Embryonic facial prominence (tissue), 1 donor: ENCODE results near the gene AGO3.
"Not testable (repeated sequence)": the region's sequence is repeated elsewhere in the genome, so short reads cannot be mapped to it uniquely, and the experiment has no call there.

Experiments used
- DNase-seq: peaks from one replicate; pipeline ENCODE4 v3.0.0-alpha.2; 2016; ENCODE audit errors: extremely low spot score

AGO3 gene

GRCh38 chr1:36008546-36009197 is 77.8 kb downstream of the AGO3 start:
- no peak for DNase-seq

- no peak for DNase-seq
Measured at GRCh38 chr1:36014722-36015220, 83.9 kb downstream of the AGO3 start.

GRCh38 chr1:36016686-36017085 is 85.8 kb downstream of the AGO3 start:
- DNase-seq = no peak

GRCh38 chr1:36023098-36023769 is 92.3 kb downstream of the AGO3 start:
- no peak for DNase-seq

- DNase-seq = not testable (repeated sequence)
Measured at GRCh38 chr1:36024024-36024423, 93.1 kb downstream of the AGO3 start.

- DNase-seq = no peak
Measured at GRCh38 chr1:36024847-36025246, 93.9 kb downstream of the AGO3 start.

GRCh38 chr1:36027766-36028165 is 96.9 kb downstream of the AGO3 start:
- DNase-seq = no peak

- no peak for DNase-seq
Measured at GRCh38 chr1:36031441-36031840, 100.5 kb downstream of the AGO3 start.

GRCh38 chr1:36034692-36035091 is 103.8 kb downstream of the AGO3 start:
- no peak for DNase-seq

- no peak for DNase-seq
Measured at GRCh38 chr1:36035154-36035553, 104.2 kb downstream of the AGO3 start.

GRCh38 chr1:36040238-36040637 is 109.3 kb downstream of the AGO3 start:
- no peak for DNase-seq

- no peak for DNase-seq
Measured at GRCh38 chr1:36051821-36052220, 120.9 kb downstream of the AGO3 start.

- no peak for DNase-seq
Measured at GRCh38 chr1:36053978-36054377, 123.1 kb downstream of the AGO3 start.

- no peak for DNase-seq
Measured at GRCh38 chr1:36055706-36056105, 124.8 kb downstream of the AGO3 start.

- DNase-seq = no peak
Measured at GRCh38 chr1:36062315-36062714, 131.4 kb downstream of the AGO3 start.

- DNase-seq = no peak
Measured at GRCh38 chr1:36067871-36068270, 137.0 kb downstream of the AGO3 start.

- no peak for DNase-seq
Measured at GRCh38 chr1:36068866-36069265, 138.0 kb downstream of the AGO3 start.

GRCh38 chr1:36070349-36070748 is 139.4 kb downstream of the AGO3 start:
- DNase-seq = no peak

- DNase-seq = no peak
Measured at GRCh38 chr1:36076979-36077573, 146.2 kb downstream of the AGO3 start.

GRCh38 chr1:36080236-36080635 is 149.3 kb downstream of the AGO3 start:
- no peak for DNase-seq

- no peak for DNase-seq
Measured at GRCh38 chr1:36080801-36081200, 149.9 kb downstream of the AGO3 start.

GRCh38 chr1:36081926-36082485 is 151.1 kb downstream of the AGO3 start:
- no peak for DNase-seq

GRCh38 chr1:36083219-36083618 is 152.3 kb downstream of the AGO3 start:
- no peak for DNase-seq
